ENCODE measurements around the gene ASIC2. TPM values are rescaled to one million over a fixed set of nuclear protein-coding genes. Genes with fewer than 3 reads are reported as not detected.

ASIC2 gene
- total RNA-seq, 1 experiment from 2014 or later, result 0.74 TPM

DNA sequence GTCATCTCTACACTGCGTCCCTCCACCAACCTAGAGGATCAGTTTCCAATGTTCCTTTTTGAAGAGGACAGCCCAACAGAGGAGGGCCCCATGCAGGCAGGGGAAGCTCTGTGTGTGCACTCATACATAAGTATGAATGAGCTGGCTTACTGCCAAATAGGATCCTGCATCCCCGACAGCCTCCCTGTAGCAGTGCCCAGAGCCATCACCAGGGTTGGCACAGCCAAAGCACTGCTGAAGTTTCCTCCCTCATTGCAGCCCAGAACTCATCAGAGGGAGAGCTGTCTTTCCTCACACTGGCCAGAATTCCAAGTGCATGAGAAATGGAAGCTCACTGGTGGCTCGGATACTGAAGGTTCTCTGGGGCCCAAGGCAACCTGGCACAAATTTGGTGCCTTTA is 114.4 kb downstream of the ASIC2 start:
- Histone ChIP-seq H4K5ac (ENCODE audit: insufficient read length, low read depth, low read length) (no peak overlapping the region), H3K56ac (ENCODE audit: insufficient read length, low read depth, low read length) (no peak overlapping the region), H2BK12ac (ENCODE audit: insufficient read length, low read depth, low read length) (no peak overlapping the region), H3K18ac (ENCODE audit: insufficient read length, low read depth, low read length) (no peak overlapping the region), H3K79me2 (ENCODE audit: insufficient read depth, low read length) (no peaks in the 10 kb centered on the region), H2BK120ac (ENCODE audit: low read depth, low read length, poor library complexity, severe bottlenecking) (no peak overlapping the region), H2BK20ac (ENCODE audit: low read depth, low read length, poor library complexity, severe bottlenecking) (no peak overlapping the region), H3K14ac (ENCODE audit: insufficient read depth, low read length) (no peak overlapping the region), H2BK5ac (ENCODE audit: insufficient read length, low read length) (no peak overlapping the region), H3K27me3 (ENCODE audit: insufficient read depth, low read length) (no peaks in the 10 kb centered on the region; the same call in 1 of the 2 replicates), H3K4me1 (ENCODE audit: insufficient read depth, low read length) (no peaks in the 10 kb centered on the region), H3K9me3 (ENCODE audit: control insufficient read depth, low read depth, low read length) (no peaks in the 10 kb centered on the region), H4K20me1 (ENCODE audit: control insufficient read depth, insufficient read depth, insufficient read length) (no peaks in the 10 kb centered on the region), H3K79me1 (ENCODE audit: insufficient read depth, low read depth, low read length, poor library complexity, severe bottlenecking) (no peaks in the 10 kb centered on the region), H3K9ac (ENCODE audit: extremely low read depth, insufficient read length, low read length) (no peak overlapping the region), H3K4ac (ENCODE audit: low read depth, low read length) (no peak overlapping the region), H3T11ph (ENCODE audit: low read length) (no peak overlapping the region), H2BK15ac (ENCODE audit: low read depth, low read length) (no peak overlapping the region), H3K23ac (ENCODE audit: insufficient read length, low read depth, low read length) (no peak overlapping the region), H2AFZ (ENCODE audit: low read length) (no peak overlapping the region), H3K27ac (ENCODE audit: insufficient read length, low read depth, low read length) (no peak overlapping the region), H3K23me2 (ENCODE audit: insufficient read length, low read depth, low read length, poor library complexity, severe bottlenecking) (no peaks in the 10 kb centered on the region), H2AK5ac (ENCODE audit: insufficient read length, low read length) (no peak overlapping the region), H4K8ac (replicated peaks; ENCODE audit: insufficient read length, low read depth, low read length) (no peak overlapping the region), H3K4me2 (ENCODE audit: insufficient read depth, insufficient read length, low read length) (no peak overlapping the region), H4K91ac (ENCODE audit: insufficient read length, low read depth, low read length) (no peak overlapping the region)
- Mint-ChIP-seq H3K4me1 (peaks cover 4 to 8% of the 10 kb centered on the region in 2 experiments; a peak in 2 of 4 replicates), H3K9me3 (no peaks in the 10 kb centered on the region), H3K27ac (no peak overlapping the region), H3K4me3 (no peak overlapping the region), H3K27me3 (ENCODE audit: low read depth) (peaks cover 94% of the 10 kb centered on the region), H3K36me3 (ENCODE audit: insufficient read depth in 1 of 3, low read depth in 3 of 3) (no peaks in the 10 kb centered on the region; a peak in 1 of 7 replicates)
- no peak for TF ChIP-seq CTCF (conservative IDR thresholded peaks at IDR 0.05)
- no CpG with 5 or more reads among the region's 3 CpGs for WGBS (ENCODE audit: extremely low coverage, insufficient read length, low lambda C conversion rate)
- no peak for DNase-seq

Measured in H9 (cell line).